ENCODE results near the gene HDAC6.

Gene HDAC6

DNA sequence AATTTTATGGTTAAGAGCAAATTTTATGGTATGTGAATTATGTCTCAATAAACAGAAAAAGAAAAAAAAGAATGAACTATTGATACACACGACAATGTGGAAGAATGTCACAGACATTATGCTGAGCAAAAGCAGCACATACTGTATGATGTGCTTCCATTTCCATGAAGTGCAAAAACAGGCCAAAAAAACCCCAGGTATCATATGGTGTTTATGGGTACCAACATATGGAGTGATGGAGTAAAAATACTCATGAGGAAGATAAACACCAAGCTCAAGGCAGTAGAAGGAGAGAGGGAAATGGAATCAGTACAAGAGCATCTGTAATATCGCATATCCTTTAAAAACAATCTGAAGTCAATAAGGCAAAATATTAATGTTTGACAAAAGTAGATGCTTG lies 19.7 kb upstream of the HDAC6 start:
- no peaks in the 10 kb centered on the region for H3K4me1 ChIP-seq (ENCODE audit: control insufficient read depth, insufficient read depth, low read length)
- no peaks in the 10 kb centered on the region for H3K36me3 ChIP-seq (ENCODE audit: control insufficient read depth, insufficient read depth, low read length, severe bottlenecking)
- H3K27me3 ChIP-seq (replicated peaks; ENCODE audit: control insufficient read depth, insufficient read depth, low read length), result peaks cover 36% of the 10 kb centered on the region
- no peak overlapping the region for H3K9ac ChIP-seq (ENCODE audit: low read length)
- no peak overlapping the region for H3K4me3 ChIP-seq (ENCODE audit: low read length)
- peaks cover 11% of the 10 kb centered on the region for H3K9me3 ChIP-seq (ENCODE audit: control insufficient read depth, low read length)
- DNase-seq (ENCODE audit: low read depth), result no peak

DNA sequence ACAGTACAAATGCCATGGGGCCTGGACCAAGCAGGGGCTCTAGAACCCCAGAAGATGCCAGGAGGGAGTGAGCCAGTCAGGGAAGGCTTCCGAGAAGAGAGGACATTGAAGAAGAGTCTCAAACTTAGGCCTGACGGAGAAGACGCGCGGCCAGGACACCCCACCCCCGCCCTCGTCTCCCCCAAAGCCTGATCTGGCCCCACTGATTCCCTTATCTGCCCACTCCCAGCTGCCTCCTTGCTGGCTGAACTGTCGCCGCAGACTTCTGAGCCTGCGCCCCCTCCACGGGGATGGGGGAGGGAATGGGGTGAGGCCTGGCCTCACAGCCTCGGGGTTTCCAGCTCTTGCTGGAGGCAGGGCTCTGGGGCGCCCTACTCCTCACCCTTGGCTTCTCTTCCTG lies 19.1 kb upstream of the HDAC6 start:
- no peak overlapping the region for H3K4me3 ChIP-seq (ENCODE audit: low read length)
- H3K27me3 ChIP-seq (replicated peaks; ENCODE audit: control insufficient read depth, insufficient read depth, low read length), result peaks cover 36% of the 10 kb centered on the region
- no peak for DNase-seq (ENCODE audit: low read depth)
- no peaks in the 10 kb centered on the region for H3K36me3 ChIP-seq (ENCODE audit: control insufficient read depth, insufficient read depth, low read length, severe bottlenecking)
- H3K4me1 ChIP-seq (ENCODE audit: control insufficient read depth, insufficient read depth, low read length), result no peaks in the 10 kb centered on the region
- no peak overlapping the region for H3K9ac ChIP-seq (ENCODE audit: low read length)
- H3K9me3 ChIP-seq (ENCODE audit: control insufficient read depth, low read length), result peaks cover 5% of the 10 kb centered on the region

DNA sequence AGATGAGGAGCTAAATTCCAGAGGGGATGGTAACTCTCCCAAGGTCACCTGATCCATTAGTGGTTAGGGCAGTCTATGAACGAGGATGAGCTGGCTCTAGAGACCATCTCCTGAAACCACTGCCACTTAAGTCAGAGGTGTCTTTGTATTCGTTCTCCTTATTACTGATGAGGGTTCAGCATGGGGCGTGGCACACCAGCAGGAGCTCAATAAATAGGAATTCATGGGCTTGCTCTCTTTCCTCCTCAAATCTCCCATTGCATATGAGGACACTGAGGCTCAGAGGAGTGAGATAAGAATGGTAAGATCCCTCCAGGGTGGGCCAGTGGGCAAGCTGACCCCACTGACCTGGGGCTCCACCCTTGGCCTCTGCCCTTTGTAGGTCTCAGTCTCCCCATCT lies 17.1 kb upstream of the HDAC6 start:
- Histone ChIP-seq H3K9ac (ENCODE audit: low read length) (no peak overlapping the region), H3K36me3 (ENCODE audit: control insufficient read depth, insufficient read depth, low read length, severe bottlenecking) (no peaks in the 10 kb centered on the region), H3K4me3 (ENCODE audit: low read length) (no peak overlapping the region), H3K27me3 (replicated peaks; ENCODE audit: control insufficient read depth, insufficient read depth, low read length) (peaks cover 37% of the 10 kb centered on the region), H3K4me1 (ENCODE audit: control insufficient read depth, insufficient read depth, low read length) (no peaks in the 10 kb centered on the region), H3K9me3 (ENCODE audit: control insufficient read depth, low read length) (no peaks in the 10 kb centered on the region)
- DNase-seq (ENCODE audit: low read depth), result no peak

- Histone ChIP-seq H3K4me1 (ENCODE audit: control insufficient read depth, insufficient read depth, low read length) (no peaks in the 10 kb centered on the region), H3K9me3 (ENCODE audit: control insufficient read depth, low read length) (no peaks in the 10 kb centered on the region), H3K27me3 (replicated peaks; ENCODE audit: control insufficient read depth, insufficient read depth, low read length) (peaks cover 39% of the 10 kb centered on the region), H3K4me3 (ENCODE audit: low read length) (no peak overlapping the region), H3K9ac (ENCODE audit: low read length) (no peak overlapping the region), H3K36me3 (ENCODE audit: control insufficient read depth, insufficient read depth, low read length, severe bottlenecking) (no peaks in the 10 kb centered on the region)
- DNase-seq (ENCODE audit: low read depth), result no peak
These were observed 16.7 kb upstream of the HDAC6 start for GRCh38 chrX:48785186-48785539.

GRCh38 chrX:48785540-48786214 lies 16.2 kb upstream of the HDAC6 start:
- Histone ChIP-seq H3K9me3 (ENCODE audit: control insufficient read depth, low read length) (no peaks in the 10 kb centered on the region), H3K27me3 (replicated peaks; ENCODE audit: control insufficient read depth, insufficient read depth, low read length) (peaks cover 39% of the 10 kb centered on the region), H3K4me3 (ENCODE audit: low read length) (no peak overlapping the region), H3K9ac (ENCODE audit: low read length) (no peak overlapping the region), H3K4me1 (ENCODE audit: control insufficient read depth, insufficient read depth, low read length) (no peaks in the 10 kb centered on the region), H3K36me3 (ENCODE audit: control insufficient read depth, insufficient read depth, low read length, severe bottlenecking) (no peaks in the 10 kb centered on the region)
- DNase-seq (ENCODE audit: low read depth), result no peak

- H3K4me1 ChIP-seq (ENCODE audit: control insufficient read depth, insufficient read depth, low read length), result no peaks in the 10 kb centered on the region
- DNase-seq (ENCODE audit: low read depth), result no peak
- H3K27me3 ChIP-seq (replicated peaks; ENCODE audit: control insufficient read depth, insufficient read depth, low read length), result peaks cover 44% of the 10 kb centered on the region
- H3K9me3 ChIP-seq (ENCODE audit: control insufficient read depth, low read length), result no peaks in the 10 kb centered on the region
- H3K9ac ChIP-seq (ENCODE audit: low read length), result no peak within 1 kb of the TSS
- no peak within 1 kb of the TSS for H3K4me3 ChIP-seq (ENCODE audit: low read length)
- no peaks in the 10 kb centered on the region for H3K36me3 ChIP-seq (ENCODE audit: control insufficient read depth, insufficient read depth, low read length, severe bottlenecking)
These were observed 15.5 kb upstream of the HDAC6 start, which contains the start of gene GATA1 for GRCh38 chrX:48786341-48786800. Gene GATA1, plus strand, starts transcription at chrX:48786590. Its CDS starts 4,520 bp downstream, at chrX:48791110.

- Histone ChIP-seq H3K9ac (ENCODE audit: low read length) (no peak overlapping the region), H3K4me3 (ENCODE audit: low read length) (no peak overlapping the region), H3K27me3 (replicated peaks; ENCODE audit: control insufficient read depth, insufficient read depth, low read length) (peaks cover 41% of the 10 kb centered on the region), H3K9me3 (ENCODE audit: control insufficient read depth, low read length) (no peaks in the 10 kb centered on the region), H3K4me1 (ENCODE audit: control insufficient read depth, insufficient read depth, low read length) (no peaks in the 10 kb centered on the region), H3K36me3 (ENCODE audit: control insufficient read depth, insufficient read depth, low read length, severe bottlenecking) (no peaks in the 10 kb centered on the region)
- no peak for DNase-seq (ENCODE audit: low read depth)
These were observed 14.9 kb upstream of the HDAC6 start for GRCh38 chrX:48786825-48787504.

DNA sequence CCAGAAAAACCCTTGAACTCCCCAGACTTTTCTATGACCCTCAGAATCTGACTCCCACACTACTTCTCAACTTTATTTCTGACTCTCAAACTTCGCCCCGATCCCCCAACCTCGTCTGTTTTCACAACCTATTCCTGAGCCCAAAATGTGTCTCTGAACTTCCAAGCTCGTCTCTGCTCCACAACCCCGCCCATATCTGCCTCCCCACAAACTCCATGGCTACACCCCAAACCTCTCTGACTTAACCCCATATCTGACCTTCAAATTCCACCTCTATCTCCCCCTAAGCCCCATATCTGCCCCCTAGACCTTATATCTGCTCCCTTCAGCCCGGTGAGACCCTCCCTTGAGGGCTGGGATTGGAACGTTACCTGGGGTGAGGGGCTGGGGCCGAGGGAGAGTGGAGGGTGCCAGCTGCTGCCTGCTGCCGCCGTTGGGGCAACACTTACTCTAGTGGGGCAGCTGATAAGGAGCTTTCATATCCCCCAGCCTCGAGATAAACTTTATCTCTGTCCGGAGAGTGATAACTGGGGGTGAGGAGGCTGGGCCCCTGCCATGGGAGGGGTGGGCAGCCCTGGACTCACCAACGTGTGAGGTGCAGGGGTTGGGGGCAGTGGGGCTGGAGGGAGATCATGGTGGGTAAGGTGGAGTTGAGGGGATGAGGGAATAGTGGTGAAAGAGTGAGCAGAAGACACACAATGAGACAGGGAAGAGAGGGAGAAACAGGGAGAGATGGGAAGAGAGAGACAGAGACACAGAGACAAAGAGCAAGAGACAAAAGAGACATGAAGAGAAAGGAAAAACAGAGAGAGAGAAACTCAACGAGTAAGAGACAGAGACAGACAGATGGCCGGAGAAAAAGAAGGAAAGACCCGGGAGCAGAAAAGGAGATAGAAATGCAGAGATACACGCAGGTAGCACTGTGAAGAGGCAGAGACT lies 14.1 kb upstream of the HDAC6 start:
- Histone ChIP-seq H3K36me3 (ENCODE audit: control insufficient read depth, insufficient read depth, low read length, severe bottlenecking) (no peaks in the 10 kb centered on the region), H3K9ac (ENCODE audit: low read length) (no peak overlapping the region), H3K4me1 (ENCODE audit: control insufficient read depth, insufficient read depth, low read length) (no peaks in the 10 kb centered on the region), H3K27me3 (replicated peaks; ENCODE audit: control insufficient read depth, insufficient read depth, low read length) (peaks cover 42% of the 10 kb centered on the region), H3K4me3 (ENCODE audit: low read length) (no peak overlapping the region), H3K9me3 (ENCODE audit: control insufficient read depth, low read length) (no peaks in the 10 kb centered on the region)
- DNase-seq (ENCODE audit: low read depth), result no peak

DNA sequence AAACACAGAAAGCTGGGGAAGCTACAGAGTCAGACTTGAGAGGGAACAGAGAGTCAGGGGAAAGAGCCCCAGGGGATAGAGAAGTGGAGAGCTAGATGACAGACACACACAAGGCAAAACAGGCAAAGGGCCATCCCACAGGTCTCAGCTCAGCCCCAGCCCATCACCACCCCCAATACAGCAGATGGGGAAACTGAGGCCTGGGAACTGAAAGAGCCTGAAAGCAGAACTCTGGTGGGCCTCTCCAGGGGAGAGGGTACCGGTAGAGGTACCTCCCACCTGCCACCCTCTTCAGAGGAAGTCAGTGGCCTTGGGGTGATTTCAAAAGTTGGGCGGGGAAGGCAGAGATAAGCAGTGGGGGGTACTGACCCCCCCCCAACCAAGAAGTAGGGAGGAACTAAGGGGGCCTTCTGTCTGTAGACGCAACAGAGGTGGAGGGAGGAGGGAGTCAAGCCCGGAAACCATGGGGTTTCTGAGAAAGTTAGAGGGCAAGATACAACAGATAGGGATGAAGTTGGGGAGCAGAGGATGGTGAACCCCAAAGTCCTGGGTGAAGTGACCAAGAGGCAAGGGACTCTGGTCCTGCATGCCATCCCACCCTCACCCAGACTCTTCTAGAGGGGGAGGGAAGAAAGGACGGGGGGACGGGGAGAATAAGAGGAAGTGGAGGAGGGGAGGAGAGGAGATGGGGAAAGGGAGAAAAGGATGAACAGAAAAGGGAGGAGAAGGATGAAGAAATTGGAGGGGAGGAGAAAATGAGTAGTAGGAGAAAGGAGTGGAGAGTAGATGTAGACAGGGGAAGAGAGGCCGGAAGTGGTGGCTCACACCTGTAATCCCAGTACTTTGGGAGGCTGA lies 12.3 kb upstream of the HDAC6 start:
- Histone ChIP-seq H3K4me3 (ENCODE audit: low read length) (no peak overlapping the region), H3K4me1 (ENCODE audit: control insufficient read depth, insufficient read depth, low read length) (no peaks in the 10 kb centered on the region), H3K27me3 (replicated peaks; ENCODE audit: control insufficient read depth, insufficient read depth, low read length) (peaks cover 47% of the 10 kb centered on the region), H3K9ac (ENCODE audit: low read length) (no peak overlapping the region), H3K9me3 (ENCODE audit: control insufficient read depth, low read length) (no peaks in the 10 kb centered on the region), H3K36me3 (ENCODE audit: control insufficient read depth, insufficient read depth, low read length, severe bottlenecking) (no peaks in the 10 kb centered on the region)
- no peak for DNase-seq (ENCODE audit: low read depth)

DNA sequence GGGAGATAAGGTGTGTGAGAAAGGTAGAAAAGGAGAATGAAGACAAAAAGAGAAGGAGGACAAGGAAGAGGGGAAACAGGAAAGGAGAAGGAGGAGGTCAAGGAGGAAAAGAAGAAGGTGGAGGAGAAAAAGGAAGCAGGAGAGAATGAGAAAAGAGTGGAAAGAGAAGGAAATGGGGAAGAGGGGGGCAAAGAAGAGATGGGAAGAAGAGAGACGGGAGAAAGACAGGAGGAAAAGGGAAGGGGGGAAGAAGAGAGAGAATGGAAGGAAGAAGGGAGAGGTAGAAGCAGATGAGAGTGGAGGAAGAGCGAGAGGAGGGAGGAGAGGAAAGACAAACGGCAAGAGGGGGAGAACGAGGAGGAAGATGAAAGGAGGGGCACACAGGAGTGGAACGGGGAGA lies 11.4 kb upstream of the HDAC6 start:
- no peaks in the 10 kb centered on the region for H3K36me3 ChIP-seq (ENCODE audit: control insufficient read depth, insufficient read depth, low read length, severe bottlenecking)
- H3K4me1 ChIP-seq (ENCODE audit: control insufficient read depth, insufficient read depth, low read length), result peaks cover 7% of the 10 kb centered on the region
- H3K9ac ChIP-seq (ENCODE audit: low read length), result no peak overlapping the region
- peaks cover 47% of the 10 kb centered on the region for H3K27me3 ChIP-seq (replicated peaks; ENCODE audit: control insufficient read depth, insufficient read depth, low read length)
- no peak overlapping the region for H3K4me3 ChIP-seq (ENCODE audit: low read length)
- no peaks in the 10 kb centered on the region for H3K9me3 ChIP-seq (ENCODE audit: control insufficient read depth, low read length)
- DNase-seq (ENCODE audit: low read depth), result no peak
